C4-2B (cell line): ENCODE results near the gene INPP4A.

Experiments used
- ZFX ChIP-seq: fragments of 450-650 bp; IDR thresholded peaks from 2 replicates; pipeline ENCODE4 v1.6.1; 2017
- TF ChIP-seq, protein P1 (sequence below): fragments of 450-650 bp; conservative IDR thresholded peaks from 2 replicates; pipeline ENCODE4 v1.5.1; 2017; ENCODE audit warnings: mild to moderate bottlenecking

DNA sequence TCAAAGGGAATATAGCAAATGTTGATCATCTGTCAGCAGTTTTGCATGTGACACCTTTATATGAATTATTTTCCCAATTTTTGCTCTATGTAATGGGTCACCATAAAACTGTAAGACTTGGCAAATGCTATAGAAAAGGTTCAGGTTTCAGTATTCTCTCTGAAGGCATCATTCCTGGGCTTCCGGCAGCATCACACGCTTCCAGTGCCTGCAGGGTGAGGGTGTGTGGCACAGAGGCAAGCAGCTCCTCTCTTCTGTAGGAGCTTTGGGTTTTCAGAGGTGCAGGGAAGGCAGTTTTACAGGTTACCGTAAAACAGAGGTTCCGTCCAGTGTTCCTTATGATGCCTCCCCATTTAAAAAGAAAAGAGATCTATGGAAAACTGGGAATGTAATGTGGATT, 144.8 kb downstream of the INPP4A start:
- TF ChIP-seq, protein P1, sequence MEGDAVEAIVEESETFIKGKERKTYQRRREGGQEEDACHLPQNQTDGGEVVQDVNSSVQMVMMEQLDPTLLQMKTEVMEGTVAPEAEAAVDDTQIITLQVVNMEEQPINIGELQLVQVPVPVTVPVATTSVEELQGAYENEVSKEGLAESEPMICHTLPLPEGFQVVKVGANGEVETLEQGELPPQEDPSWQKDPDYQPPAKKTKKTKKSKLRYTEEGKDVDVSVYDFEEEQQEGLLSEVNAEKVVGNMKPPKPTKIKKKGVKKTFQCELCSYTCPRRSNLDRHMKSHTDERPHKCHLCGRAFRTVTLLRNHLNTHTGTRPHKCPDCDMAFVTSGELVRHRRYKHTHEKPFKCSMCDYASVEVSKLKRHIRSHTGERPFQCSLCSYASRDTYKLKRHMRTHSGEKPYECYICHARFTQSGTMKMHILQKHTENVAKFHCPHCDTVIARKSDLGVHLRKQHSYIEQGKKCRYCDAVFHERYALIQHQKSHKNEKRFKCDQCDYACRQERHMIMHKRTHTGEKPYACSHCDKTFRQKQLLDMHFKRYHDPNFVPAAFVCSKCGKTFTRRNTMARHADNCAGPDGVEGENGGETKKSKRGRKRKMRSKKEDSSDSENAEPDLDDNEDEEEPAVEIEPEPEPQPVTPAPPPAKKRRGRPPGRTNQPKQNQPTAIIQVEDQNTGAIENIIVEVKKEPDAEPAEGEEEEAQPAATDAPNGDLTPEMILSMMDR: no peak
- TF ChIP-seq ZFX: no peak
